Measurements from ENCODE around the gene LRRC8C.
A peak's percentile ranks its signal among the peaks of the same experiment; 100 is the strongest.

The LRRC8C gene

GRCh38 chr1:89721351-89721750, 88.4 kb downstream of the LRRC8C start:
- H2BK15ac ChIP-seq (replicated peaks; ENCODE audit: low read depth): no peak overlapping the region
- H3K56ac ChIP-seq (ENCODE audit: low read length): no peak overlapping the region
- H2BK5ac ChIP-seq (ENCODE audit: low read length): no peak overlapping the region
- no peak overlapping the region for H4K8ac ChIP-seq (ENCODE audit: low read depth, low read length)
- no peak overlapping the region for H3K27ac ChIP-seq (ENCODE audit: low read depth, low read length)
- no peak overlapping the region for H3K4me3 ChIP-seq (ENCODE audit: low read length)
- H3K79me2 ChIP-seq (ENCODE audit: control insufficient read depth, insufficient read depth, low read length): no peaks in the 10 kb centered on the region
- H4K5ac ChIP-seq (ENCODE audit: low read length): no peak overlapping the region
- H3K23ac ChIP-seq (ENCODE audit: low read length): no peak overlapping the region
- H3K4ac ChIP-seq (ENCODE audit: low read depth, low read length): no peak overlapping the region
- WGBS (ENCODE audit: extremely low coverage, insufficient coverage, low lambda C conversion rate): no CpG with 5 or more reads among the region's 3 CpGs
- H3K4me2 ChIP-seq (ENCODE audit: low read length): no peak overlapping the region
- no peaks in the 10 kb centered on the region for H3K36me3 ChIP-seq (ENCODE audit: control insufficient read depth, insufficient read depth, low read length)
- no peak overlapping the region for H2AK5ac ChIP-seq (ENCODE audit: low read length)
- no peak overlapping the region for H3K18ac ChIP-seq (ENCODE audit: low read length)
- no peaks in the 10 kb centered on the region for H3K4me1 ChIP-seq (ENCODE audit: control insufficient read depth, low read depth, low read length)
- H3K9ac ChIP-seq (ENCODE audit: low read length): no peak overlapping the region
- no peak overlapping the region for H2BK120ac ChIP-seq (ENCODE audit: low read depth, low read length)
- H3K79me1 ChIP-seq (ENCODE audit: low read length): no peaks in the 10 kb centered on the region
- no peak for DNase-seq
- H3K27me3 ChIP-seq (ENCODE audit: insufficient read depth, low read length, poor library complexity): no peaks in the 10 kb centered on the region

- Histone ChIP-seq H3K27ac (ENCODE audit: low read depth, low read length) (no peak overlapping the region), H3K18ac (ENCODE audit: low read length) (no peak overlapping the region), H3K56ac (ENCODE audit: low read length) (no peak overlapping the region), H3K36me3 (ENCODE audit: control insufficient read depth, insufficient read depth, low read length) (no peaks in the 10 kb centered on the region), H3K23ac (ENCODE audit: low read length) (no peak overlapping the region), H4K8ac (ENCODE audit: low read depth, low read length) (peak overlapping the region; percentile 76), H3K4me2 (ENCODE audit: low read length) (no peak overlapping the region), H3K9ac (ENCODE audit: low read length) (no peak overlapping the region), H2BK15ac (replicated peaks; ENCODE audit: low read depth) (no peak overlapping the region), H2BK5ac (ENCODE audit: low read length) (no peak overlapping the region), H3K27me3 (ENCODE audit: insufficient read depth, low read length, poor library complexity) (no peaks in the 10 kb centered on the region), H4K5ac (ENCODE audit: low read length) (no peak overlapping the region), H3K79me2 (ENCODE audit: control insufficient read depth, insufficient read depth, low read length) (no peaks in the 10 kb centered on the region), H3K79me1 (ENCODE audit: low read length) (no peaks in the 10 kb centered on the region), H3K4me1 (ENCODE audit: control insufficient read depth, low read depth, low read length) (no peaks in the 10 kb centered on the region), H3K4me3 (ENCODE audit: low read length) (no peak overlapping the region), H3K4ac (ENCODE audit: low read depth, low read length) (no peak overlapping the region), H2BK120ac (ENCODE audit: low read depth, low read length) (no peak overlapping the region), H2AK5ac (ENCODE audit: low read length) (no peak overlapping the region)
- DNase-seq: no peak
- WGBS (ENCODE audit: extremely low coverage, insufficient coverage, low lambda C conversion rate): no CpG with 5 or more reads among the region's 2 CpGs
Observed at GRCh38 chr1:89723144-89723543, 90.2 kb downstream of the LRRC8C start.

GRCh38 chr1:89723863-89724262, 90.9 kb downstream of the LRRC8C start:
- no peak for DNase-seq
- Histone ChIP-seq H3K27me3 (ENCODE audit: insufficient read depth, low read length, poor library complexity) (no peaks in the 10 kb centered on the region), H3K79me2 (ENCODE audit: control insufficient read depth, insufficient read depth, low read length) (no peaks in the 10 kb centered on the region), H2BK120ac (ENCODE audit: low read depth, low read length) (no peak overlapping the region), H4K8ac (ENCODE audit: low read depth, low read length) (no peak overlapping the region), H3K4me2 (ENCODE audit: low read length) (no peak overlapping the region), H3K4me3 (ENCODE audit: low read length) (no peak overlapping the region), H2BK15ac (replicated peaks; ENCODE audit: low read depth) (no peak overlapping the region), H3K79me1 (ENCODE audit: low read length) (no peaks in the 10 kb centered on the region), H3K23ac (ENCODE audit: low read length) (no peak overlapping the region), H2AK5ac (ENCODE audit: low read length) (no peak overlapping the region), H3K27ac (ENCODE audit: low read depth, low read length) (no peak overlapping the region), H4K5ac (ENCODE audit: low read length) (no peak overlapping the region), H3K36me3 (ENCODE audit: control insufficient read depth, insufficient read depth, low read length) (no peaks in the 10 kb centered on the region), H3K56ac (ENCODE audit: low read length) (no peak overlapping the region), H3K4ac (ENCODE audit: low read depth, low read length) (no peak overlapping the region), H3K4me1 (ENCODE audit: control insufficient read depth, low read depth, low read length) (no peaks in the 10 kb centered on the region), H2BK5ac (ENCODE audit: low read length) (no peak overlapping the region), H3K9ac (ENCODE audit: low read length) (no peak overlapping the region), H3K18ac (ENCODE audit: low read length) (no peak overlapping the region)
- no CpG with 5 or more reads among the region's 6 CpGs for WGBS (ENCODE audit: extremely low coverage, insufficient coverage, low lambda C conversion rate)

GRCh38 chr1:89724369-89725010, 91.6 kb downstream of the LRRC8C start:
- Histone ChIP-seq H3K18ac (ENCODE audit: low read length) (no peak overlapping the region), H3K36me3 (ENCODE audit: control insufficient read depth, insufficient read depth, low read length) (no peaks in the 10 kb centered on the region), H4K8ac (ENCODE audit: low read depth, low read length) (no peak overlapping the region), H4K5ac (ENCODE audit: low read length) (no peak overlapping the region), H3K4me2 (ENCODE audit: low read length) (no peak overlapping the region), H2AK5ac (ENCODE audit: low read length) (no peak overlapping the region), H3K56ac (ENCODE audit: low read length) (no peak overlapping the region), H3K4me1 (ENCODE audit: control insufficient read depth, low read depth, low read length) (no peaks in the 10 kb centered on the region), H3K23ac (ENCODE audit: low read length) (no peak overlapping the region), H3K79me2 (ENCODE audit: control insufficient read depth, insufficient read depth, low read length) (no peaks in the 10 kb centered on the region), H3K79me1 (ENCODE audit: low read length) (no peaks in the 10 kb centered on the region), H3K4ac (ENCODE audit: low read depth, low read length) (no peak overlapping the region), H3K4me3 (ENCODE audit: low read length) (no peak overlapping the region), H3K27me3 (ENCODE audit: insufficient read depth, low read length, poor library complexity) (no peaks in the 10 kb centered on the region), H2BK5ac (ENCODE audit: low read length) (no peak overlapping the region), H2BK120ac (ENCODE audit: low read depth, low read length) (no peak overlapping the region), H3K27ac (ENCODE audit: low read depth, low read length) (no peak overlapping the region), H3K9ac (ENCODE audit: low read length) (no peak overlapping the region), H2BK15ac (replicated peaks; ENCODE audit: low read depth) (no peak overlapping the region)
- DNase-seq: no peak
- no CpG with 5 or more reads among the region's 3 CpGs for WGBS (ENCODE audit: extremely low coverage, insufficient coverage, low lambda C conversion rate)

- no peak overlapping the region for H3K4ac ChIP-seq (ENCODE audit: low read depth, low read length)
- no peak overlapping the region for H2BK5ac ChIP-seq (ENCODE audit: low read length)
- no CpG with 5 or more reads among the region's 4 CpGs for WGBS (ENCODE audit: extremely low coverage, insufficient coverage, low lambda C conversion rate)
- H3K27me3 ChIP-seq (ENCODE audit: insufficient read depth, low read length, poor library complexity): no peaks in the 10 kb centered on the region
- H3K79me1 ChIP-seq (ENCODE audit: low read length): no peaks in the 10 kb centered on the region
- no peaks in the 10 kb centered on the region for H3K4me1 ChIP-seq (ENCODE audit: control insufficient read depth, low read depth, low read length)
- H3K27ac ChIP-seq (ENCODE audit: low read depth, low read length): no peak overlapping the region
- H2BK15ac ChIP-seq (replicated peaks; ENCODE audit: low read depth): no peak overlapping the region
- no peak overlapping the region for H3K9ac ChIP-seq (ENCODE audit: low read length)
- no peak overlapping the region for H4K5ac ChIP-seq (ENCODE audit: low read length)
- H2AK5ac ChIP-seq (ENCODE audit: low read length): no peak overlapping the region
- H3K4me2 ChIP-seq (ENCODE audit: low read length): no peak overlapping the region
- H3K4me3 ChIP-seq (ENCODE audit: low read length): no peak overlapping the region
- H3K36me3 ChIP-seq (ENCODE audit: control insufficient read depth, insufficient read depth, low read length): no peaks in the 10 kb centered on the region
- no peak overlapping the region for H2BK120ac ChIP-seq (ENCODE audit: low read depth, low read length)
- H3K56ac ChIP-seq (ENCODE audit: low read length): no peak overlapping the region
- H3K79me2 ChIP-seq (ENCODE audit: control insufficient read depth, insufficient read depth, low read length): no peaks in the 10 kb centered on the region
- H3K23ac ChIP-seq (ENCODE audit: low read length): no peak overlapping the region
- H4K8ac ChIP-seq (ENCODE audit: low read depth, low read length): no peak overlapping the region
- no peak for DNase-seq
- H3K18ac ChIP-seq (ENCODE audit: low read length): no peak overlapping the region
Observed at GRCh38 chr1:89725011-89725370, 92.1 kb downstream of the LRRC8C start.

GRCh38 chr1:89725631-89726030, 92.7 kb downstream of the LRRC8C start:
- WGBS (ENCODE audit: extremely low coverage, insufficient coverage, low lambda C conversion rate): no CpG with 5 or more reads among the region's 4 CpGs
- Histone ChIP-seq H3K18ac (ENCODE audit: low read length) (no peak overlapping the region), H3K79me1 (ENCODE audit: low read length) (no peaks in the 10 kb centered on the region)

More at GRCh38 chr1:89725631-89726030, 92.7 kb downstream of the LRRC8C start:
- Histone ChIP-seq H3K4me1 (ENCODE audit: control insufficient read depth, low read depth, low read length) (no peaks in the 10 kb centered on the region), H2BK15ac (replicated peaks; ENCODE audit: low read depth) (no peak overlapping the region), H3K4ac (ENCODE audit: low read depth, low read length) (no peak overlapping the region), H3K79me2 (ENCODE audit: control insufficient read depth, insufficient read depth, low read length) (no peaks in the 10 kb centered on the region), H3K36me3 (ENCODE audit: control insufficient read depth, insufficient read depth, low read length) (no peaks in the 10 kb centered on the region), H3K27ac (ENCODE audit: low read depth, low read length) (no peak overlapping the region), H3K4me3 (ENCODE audit: low read length) (no peak overlapping the region), H2BK120ac (ENCODE audit: low read depth, low read length) (no peak overlapping the region), H4K8ac (ENCODE audit: low read depth, low read length) (no peak overlapping the region), H2AK5ac (ENCODE audit: low read length) (no peak overlapping the region), H3K4me2 (ENCODE audit: low read length) (no peak overlapping the region), H2BK5ac (ENCODE audit: low read length) (no peak overlapping the region), H3K27me3 (ENCODE audit: insufficient read depth, low read length, poor library complexity) (no peaks in the 10 kb centered on the region), H3K56ac (ENCODE audit: low read length) (no peak overlapping the region), H4K5ac (ENCODE audit: low read length) (no peak overlapping the region), H3K9ac (ENCODE audit: low read length) (no peak overlapping the region), H3K23ac (ENCODE audit: low read length) (no peak overlapping the region)
- DNase-seq: no peak
